ENCODE data around the gene RPL35A.
"Not testable (repeated sequence)": the region's sequence is repeated elsewhere in the genome, so short reads cannot be mapped to it uniquely, and the experiment has no call there.

Gene RPL35A

DNA sequence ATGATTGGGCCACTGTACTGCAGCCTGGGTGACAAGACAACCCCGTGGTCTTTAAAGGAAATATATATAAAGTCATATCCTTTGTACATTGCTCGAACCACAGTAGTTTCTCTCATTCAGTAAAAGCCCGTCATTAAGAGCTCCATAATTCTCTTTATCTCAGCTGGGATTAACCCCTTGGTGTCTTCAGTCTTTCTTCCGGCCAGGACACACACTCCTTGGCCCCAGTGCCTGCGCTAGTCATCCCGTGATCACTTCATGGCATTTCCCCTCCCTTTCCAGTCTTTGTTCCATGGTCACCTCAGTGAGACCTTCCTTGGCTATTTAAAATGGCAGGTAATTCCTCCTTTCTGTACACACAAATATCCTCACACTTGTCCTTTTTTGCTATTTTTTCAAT is 3.3 kb downstream of the RPL35A start:
- DNase-seq, result no peak

DNA sequence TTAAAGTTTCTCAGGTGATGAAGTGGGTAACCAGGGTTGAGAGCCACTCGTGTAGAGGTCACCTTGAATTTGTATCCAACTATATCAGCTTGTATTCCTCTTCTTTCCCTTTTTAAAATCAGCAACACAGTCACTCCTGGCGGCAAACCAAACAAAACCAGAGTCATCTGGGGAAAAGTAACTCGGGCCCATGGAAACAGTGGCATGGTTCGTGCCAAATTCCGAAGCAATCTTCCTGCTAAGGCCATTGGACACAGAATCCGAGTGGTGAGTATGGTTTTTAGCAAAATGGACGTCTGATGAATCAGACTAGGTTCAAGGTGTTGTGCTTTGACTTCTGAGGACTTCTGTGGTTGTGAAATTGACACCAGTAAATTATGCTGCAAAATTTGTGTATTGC is 3.9 kb downstream of the RPL35A start:
- no peak for DNase-seq

DNA sequence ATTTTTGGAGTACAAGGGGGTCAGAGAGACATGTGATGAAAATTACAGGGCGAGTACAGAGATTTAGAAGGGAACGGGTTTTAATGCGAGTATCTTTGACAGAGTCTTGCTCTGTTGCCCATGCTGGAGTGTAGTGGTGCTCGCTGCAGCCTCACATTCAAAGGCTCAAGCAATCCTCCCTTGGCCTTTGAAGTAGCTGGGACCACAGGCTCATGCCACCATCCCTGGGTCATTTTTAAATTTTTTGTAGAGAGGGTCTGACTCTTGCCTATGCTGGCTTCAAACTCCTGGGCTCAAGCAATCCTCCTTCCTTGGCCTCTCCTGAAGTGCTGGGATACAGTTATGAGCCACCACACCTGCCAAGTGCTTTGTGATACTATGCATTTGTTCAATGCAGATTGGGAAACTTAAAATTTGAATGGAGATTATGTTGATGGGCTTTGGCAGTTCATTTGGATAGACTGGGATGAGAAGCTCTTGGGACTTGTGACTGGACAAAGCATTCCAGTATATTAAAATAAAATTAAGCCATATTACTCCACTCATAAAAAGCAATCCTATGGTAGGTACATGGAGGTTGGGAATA is 6.0 kb downstream of the RPL35A start:
- DNase-seq, result peak; percentile 5

DNA sequence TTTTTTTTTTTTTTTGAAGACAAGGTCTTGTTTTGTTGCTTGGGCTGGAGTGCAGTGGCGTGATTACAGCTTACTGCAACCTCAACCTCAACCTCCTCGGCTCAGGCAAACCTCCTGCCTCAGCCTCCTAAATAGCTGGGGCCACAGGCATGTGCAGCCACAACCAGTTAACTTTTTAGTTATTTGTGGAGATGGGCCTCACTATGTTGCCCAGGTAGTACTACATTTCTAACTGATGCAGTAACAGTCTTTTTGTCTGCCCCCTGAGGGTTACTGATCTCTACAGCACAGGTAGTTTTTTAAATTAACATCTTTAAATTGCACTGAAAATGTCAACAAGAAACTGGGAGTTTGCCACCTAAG is 6.6 kb downstream of the RPL35A start:
- DNase-seq, result peak; percentile 18

DNA sequence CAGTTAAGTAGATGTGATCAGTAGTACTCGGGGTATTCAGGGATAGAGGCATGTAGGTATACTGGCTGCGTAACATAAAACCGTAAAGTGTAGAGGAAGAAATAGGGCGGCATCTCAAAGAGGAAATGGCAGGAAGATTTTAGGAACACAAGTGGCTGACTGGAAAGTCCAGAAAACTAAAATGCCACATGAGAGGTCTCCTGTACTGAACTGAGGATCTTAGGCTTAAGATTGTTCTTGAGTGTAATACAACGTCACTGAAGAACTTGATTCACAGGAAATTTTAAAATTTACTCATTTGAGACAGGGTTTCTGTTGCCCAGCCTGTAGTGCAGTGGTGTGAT is 7.8 kb downstream of the RPL35A start:
- peak; percentile 30 for DNase-seq

DNA sequence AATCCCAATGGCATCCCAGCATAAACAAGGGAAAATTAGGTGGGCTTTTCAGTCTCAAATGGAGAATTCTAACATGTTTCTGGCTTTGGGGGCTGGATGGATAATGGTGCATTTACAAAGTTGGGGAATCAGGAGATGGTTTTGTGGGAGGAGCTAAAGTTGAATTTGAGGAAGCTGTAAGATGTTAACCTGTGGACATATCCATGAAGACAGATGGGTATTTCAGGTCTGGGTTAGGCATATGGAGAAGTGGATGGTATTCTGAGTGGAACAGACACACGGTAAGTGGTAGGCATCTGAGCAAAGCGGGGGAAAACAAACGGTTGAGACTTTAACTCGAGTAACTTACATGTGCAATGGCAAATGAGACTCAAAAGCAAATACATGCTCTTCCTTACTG is 8.4 kb downstream of the RPL35A start:
- DNase-seq, result peak; percentile 39

DNA sequence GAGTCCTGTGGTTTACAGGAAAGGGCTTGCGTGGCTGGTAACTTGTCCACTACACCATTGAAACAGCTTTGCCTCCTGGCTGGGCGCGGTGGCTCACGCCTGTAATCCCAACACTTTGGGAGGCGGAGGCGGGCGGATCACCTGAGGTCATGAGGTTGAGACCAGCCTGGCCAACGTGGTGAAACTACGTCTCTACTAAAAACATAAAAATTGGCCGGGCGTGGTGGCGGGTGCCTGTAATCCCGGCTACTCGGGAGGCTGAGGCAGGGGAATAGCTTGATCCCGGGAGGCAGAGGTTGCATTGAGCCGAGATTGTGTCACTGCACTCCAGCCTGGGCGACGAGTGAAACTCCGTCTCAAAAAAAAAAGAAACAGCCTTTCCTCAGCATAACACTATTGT is 8.9 kb downstream of the RPL35A start:
- not testable (repeated sequence) for DNase-seq

DNA sequence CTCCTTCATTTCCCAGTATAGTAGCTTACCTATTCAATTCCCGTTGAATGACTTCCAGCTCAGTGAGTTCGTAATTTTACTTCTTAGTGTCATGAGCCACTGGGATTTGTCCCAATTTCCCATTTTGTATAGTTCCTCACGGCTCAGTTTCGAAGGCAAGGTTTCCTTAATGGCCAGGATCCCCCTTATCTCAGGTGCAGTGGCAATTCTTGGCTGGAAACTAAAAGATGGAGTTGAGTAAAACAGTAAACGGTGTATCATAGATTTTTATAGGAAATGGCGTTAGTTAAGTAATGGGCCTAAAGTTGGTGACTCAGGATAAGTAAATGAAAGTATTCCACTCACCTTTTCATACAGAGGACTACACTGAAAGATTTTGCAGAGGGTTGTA is 9.5 kb downstream of the RPL35A start:
- no peak for DNase-seq

DNA sequence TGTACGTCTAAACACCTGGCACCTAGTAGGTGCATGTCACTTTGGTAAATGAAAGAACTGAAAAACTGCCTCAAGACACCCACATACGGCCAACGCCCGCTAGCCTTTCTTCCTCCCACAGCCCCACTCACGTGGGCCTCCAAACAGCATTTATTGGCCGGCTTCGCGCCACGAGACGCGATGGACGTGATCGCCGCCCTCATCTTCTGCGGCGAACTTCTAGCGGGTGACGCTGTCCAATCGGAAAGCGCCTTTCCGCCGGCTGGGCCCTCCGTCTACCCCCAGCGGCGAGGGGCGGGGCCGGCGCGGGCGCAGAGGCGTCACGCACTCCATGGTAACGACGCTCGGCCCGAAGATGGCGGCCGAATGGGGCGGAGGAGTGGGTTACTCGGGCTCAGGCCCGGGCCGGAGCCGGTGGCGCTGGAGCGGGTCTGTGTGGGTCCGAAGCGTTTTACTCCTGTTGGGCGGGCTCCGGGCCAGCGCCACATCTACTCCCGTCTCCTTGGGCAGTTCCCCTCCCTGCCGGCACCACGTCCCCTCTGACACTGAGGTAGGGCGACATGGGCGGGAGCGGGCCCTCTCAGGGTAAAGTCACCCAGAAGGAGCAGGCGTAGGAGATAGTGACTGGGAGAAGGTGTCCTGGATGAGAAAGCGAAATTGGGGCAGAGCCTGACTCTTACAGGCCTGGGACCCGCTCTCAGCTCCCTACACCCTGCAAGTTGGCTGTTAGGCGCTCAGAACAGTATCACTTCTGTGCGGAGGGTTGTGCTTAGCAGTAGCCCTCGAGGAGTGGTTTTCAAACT is 10.1 kb downstream of the RPL35A start, which contains the start of gene LMLN:
Gene LMLN, plus strand, starts transcription at position 327 of the 803 bp plus-strand sequence. Its CDS starts 29 bp downstream, at position 356.
- peak; percentile 99 for DNase-seq

DNA sequence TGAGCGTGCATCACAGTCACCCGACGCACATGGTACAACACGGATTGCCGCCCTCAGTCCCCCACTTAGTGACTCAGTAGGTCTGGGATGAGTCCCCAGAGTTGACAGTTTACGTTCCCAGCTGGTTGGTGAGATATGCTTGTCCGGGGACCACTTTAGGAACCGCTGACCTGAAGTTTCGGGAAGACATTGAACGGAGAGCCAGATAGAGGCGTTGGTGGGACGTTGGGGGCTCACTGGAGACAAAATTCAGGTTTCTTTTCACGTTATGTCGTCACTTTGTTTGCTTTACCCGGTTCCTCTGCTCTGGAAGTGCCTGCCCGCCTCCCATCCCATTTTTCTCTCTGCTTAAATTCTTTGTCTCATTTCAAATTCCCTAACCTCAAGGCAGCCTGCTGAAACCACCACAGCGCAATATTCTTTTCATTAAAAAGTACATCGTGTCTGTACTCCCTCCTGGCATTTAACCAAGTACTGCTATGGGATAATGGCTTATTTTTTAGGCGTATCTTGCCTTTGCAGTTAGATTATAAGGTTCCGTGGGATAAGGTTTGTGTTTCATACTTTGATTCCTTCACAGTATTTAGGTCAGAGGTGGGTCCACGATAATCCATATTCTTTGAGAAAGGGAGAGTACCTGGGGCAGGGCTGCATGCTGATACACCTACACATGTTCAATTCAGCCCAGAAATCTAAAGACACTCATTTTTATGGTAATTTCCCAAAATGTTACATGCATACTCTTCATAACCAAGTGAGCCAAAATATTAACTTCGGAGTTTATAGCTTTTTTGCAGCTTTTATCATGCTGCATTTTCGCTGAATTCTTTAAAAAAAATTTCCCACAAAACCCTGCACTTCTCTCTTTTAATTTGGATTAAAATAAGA is 10.9 kb downstream of the RPL35A start:
- DNase-seq, result peak; percentile 57

DNA sequence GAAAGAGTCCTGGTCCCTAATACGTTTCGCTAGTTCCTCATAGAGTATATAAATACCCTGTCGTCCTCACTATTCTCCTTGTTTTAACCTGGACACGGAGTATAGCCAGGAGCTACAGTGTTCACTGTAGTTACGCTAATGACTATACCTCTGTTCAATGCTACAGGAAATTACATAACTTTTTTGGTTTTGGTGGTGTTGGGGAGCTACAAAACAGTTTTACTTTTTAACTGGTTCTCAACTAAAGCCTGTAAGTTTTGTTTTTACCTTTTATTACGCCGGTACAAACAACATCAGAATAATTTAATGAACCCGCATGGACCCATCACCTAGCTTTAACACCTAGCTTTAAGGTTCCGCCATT is 11.6 kb downstream of the RPL35A start:
- DNase-seq, result peak; percentile 55

DNA sequence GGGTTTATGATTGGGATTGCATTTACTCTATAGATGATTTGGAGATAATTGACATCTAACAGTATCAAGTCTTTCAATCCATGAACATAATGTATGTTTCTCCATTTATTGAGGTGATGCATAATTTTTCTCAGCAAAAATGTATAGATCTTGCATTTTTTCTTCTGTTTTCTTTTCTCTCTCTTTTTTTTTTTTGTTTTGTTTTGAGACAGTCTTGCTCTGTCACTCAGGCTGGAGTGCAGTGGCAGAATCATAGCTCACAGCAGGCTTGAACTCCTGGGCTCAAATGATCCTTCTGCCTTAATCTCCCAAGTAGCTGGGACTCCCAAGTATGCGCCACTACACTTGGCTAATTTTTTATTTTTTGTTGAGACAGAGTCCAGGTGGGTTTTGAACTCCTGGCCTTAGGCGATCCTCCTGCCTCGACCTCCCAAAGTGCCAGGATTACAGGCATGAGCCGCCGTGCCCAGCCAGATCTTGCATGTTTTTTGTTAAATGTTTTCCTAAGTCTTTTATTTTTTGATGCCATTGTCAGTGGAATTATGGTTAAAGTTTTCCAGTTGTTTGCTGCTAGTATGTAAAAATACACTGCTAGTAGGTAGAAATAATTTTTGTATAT is 13.1 kb downstream of the RPL35A start:
- no peak for DNase-seq

DNA sequence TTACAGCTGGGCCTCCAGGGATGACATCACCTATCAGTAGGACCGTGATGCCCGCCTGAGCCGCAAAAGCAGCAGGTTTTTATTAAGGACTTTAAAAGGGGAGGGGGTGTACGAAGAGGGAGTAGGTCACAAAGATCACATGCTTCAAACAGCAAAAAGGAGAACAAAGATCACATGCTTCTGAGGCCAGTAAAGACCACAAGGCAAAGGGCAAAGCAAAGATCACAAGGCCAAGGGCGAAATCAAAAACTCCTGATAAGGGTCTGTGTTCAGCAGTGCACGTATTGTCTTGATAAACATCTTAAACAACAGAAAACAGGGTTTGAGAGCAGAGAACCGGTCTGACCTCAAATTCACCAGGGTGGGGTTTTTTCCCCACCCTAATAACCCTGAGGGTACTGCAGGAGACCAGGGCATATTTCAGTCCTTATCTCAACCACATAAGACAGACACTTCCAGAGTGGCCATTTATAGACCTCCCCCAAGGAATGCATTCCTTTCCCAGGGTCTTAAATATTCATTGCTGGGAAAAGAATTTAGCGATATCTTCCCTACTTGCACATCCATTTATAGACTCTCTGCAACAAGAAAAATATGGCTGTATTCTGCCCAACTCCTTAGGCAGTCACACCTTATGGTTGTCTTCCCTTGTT is 17.5 kb downstream of the RPL35A start:
- not testable (repeated sequence) for DNase-seq

DNA sequence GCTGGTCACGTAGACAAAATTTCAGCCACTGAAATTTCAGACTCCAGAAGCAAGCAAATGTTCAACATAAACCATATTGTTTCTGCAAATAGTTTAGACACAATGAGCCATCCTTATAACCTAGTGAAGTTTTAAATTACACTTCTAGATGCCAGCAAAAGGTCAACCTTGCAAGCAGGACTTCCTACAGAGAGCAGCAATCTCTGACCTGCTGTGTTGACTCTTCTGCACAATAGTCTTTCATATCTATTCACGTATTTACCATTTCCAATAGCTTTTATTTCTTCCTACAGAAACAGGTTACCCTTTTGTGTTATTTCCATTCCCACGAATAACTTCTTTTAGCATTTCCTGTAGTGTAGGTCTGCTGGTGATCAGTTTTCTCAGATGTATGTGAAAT is 20.6 kb downstream of the RPL35A start:
- no peak for DNase-seq

DNA sequence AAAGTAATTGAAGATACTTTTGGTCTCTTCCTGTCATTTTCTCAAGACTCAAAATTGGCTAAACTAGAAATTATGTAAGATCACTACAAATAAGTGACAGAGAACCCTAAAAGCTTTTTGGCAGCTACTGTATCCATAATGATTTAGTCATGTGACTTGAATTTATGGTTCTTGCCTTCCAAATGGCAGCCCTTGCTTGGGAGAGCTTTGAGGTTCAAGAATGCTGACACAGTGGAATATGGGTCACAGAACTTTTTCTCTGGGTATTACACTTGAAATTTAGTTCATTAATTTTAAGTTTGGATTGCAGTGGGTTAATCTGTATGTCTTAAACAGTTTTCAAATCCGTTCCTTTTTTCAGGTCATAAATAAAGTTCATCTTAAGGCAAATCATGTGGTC is 24.0 kb downstream of the RPL35A start:
- no peak for DNase-seq

DNA sequence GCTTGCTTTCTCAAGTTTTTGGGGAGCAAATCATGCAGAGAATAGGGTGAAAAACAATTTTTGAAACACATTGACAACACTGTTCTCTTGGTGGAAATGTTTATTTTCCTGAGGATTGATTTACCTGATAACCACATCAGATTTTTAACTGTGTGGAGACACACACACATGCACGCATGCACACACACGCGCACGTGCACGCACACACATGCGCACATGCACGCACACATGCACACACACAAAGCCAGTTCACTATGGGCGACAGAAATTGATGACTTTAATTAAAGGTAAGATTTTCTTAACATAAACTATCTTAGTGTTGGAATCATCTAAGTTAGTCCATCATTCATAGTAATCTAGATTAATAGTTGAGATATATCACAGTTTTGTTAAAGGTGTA is 25.3 kb downstream of the RPL35A start:
- DNase-seq, result no peak

DNA sequence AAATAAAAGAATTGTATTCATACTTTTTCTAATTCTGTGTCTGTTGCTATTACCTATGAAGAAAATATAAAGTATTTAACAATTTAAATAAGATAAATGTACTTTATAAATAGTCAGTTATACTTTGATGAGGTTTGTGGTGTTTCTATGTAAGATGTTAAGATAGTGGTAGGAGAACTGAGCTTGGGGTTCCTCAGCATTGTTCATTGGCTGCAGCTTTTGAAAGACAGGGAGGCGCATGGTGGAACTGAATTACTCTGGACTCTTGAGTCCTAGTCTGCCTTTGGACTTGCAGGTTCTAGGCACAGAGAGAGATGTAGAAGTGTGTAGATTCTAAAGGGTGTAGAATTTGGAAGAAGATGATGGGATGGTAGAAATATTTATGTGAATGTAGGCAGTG is 33.1 kb downstream of the RPL35A start:
- no peak for DNase-seq

DNA sequence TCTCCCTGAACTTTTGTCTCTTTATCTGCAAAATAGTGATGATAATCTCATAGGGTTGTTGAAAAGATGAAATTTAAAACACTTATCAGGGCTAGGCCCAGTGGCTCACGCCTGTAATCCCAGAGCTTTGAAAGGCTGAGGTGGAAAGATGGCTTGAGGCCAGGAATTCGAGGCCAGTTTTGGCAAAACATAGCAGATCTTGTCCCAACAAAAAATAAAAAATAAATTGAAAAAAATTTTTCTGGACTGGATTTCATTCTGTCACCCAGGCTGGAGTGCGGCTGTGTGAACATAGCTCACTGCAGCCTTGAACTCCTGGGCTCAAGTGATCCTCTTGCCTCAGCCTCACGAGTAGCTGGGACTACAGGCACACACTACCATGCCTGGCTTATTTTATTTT is 39.7 kb downstream of the RPL35A start:
- DNase-seq, result no peak

DNA sequence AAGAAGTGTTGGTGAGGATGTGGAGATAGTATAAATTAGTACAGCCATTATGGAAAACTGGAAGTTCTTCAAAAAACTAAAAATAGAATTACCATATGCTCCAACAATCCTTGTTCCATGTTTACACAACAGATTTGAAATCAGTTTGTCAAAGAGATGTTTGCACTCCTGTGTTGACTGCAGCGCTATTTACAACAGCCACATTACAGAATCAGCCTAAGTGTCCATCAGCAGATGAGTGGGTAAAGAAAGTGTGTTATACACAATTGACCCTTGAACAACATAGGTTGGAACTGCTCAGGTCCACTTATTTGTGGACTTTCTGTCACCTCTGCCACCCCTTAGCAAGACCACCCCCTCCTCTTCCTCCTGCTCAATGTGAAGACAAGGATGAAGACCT is 44.7 kb downstream of the RPL35A start:
- DNase-seq, result no peak

DNA sequence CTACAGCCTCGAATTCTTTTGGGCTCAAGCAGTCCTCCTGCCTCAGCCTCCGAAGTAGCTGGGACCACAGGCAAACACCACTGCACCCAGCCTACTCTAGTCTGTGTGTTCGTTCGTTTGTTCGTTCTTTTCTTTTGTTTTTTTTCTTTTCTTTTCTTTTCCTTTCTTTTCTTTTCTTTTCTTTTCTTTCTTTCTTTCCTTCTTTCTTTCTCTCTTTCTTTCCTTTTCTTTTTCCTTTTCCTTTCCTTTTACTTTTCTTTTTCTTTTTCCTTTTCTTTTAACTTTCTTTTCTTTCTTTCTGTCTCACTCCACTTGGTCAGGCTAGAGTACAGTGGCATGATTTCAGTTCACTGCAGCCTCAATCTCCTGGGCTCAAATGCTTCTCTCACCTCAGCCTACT is 46.9 kb downstream of the RPL35A start:
- DNase-seq, result no peak

DNA sequence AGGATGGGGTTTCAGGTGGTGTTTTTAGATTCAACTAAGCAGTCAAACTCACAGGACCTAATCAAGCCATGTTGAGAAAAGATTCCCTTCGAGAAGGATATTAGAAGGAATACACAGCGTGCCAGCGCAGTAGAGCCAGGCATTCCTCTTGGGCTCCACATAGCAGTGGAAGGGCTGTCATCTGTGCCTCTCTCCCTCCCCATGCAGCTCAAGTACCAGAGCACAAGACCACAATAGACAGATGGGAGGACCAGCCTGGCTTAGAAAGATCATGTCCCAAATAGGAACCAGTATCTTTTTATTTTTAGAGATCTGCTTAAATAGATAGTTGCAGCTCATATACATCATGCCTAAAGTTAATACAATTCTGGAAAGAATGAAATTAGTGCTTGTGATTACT is 47.9 kb downstream of the RPL35A start:
- DNase-seq, result no peak
